GM12892 (cell line): ENCODE measurements around the gene FCHO1.

Experiments
- DNase-seq: peaks from one replicate; pipeline ENCODE4 v3.0.0; 2011; ENCODE audit not compliant: insufficient read length
- FAIRE-seq: peaks from 2 replicates; lab custom pipeline; 2011; peaks lifted over from hg19 to GRCh38; lab: Jason Lieb, UNC
- POLR2A ChIP-seq: IDR thresholded peaks from 2 replicates; pipeline ENCODE4 v1.6.1; 2011; ENCODE audit warnings: low read depth, low read length, control low read depth
- POLR2AphosphoS5 ChIP-seq: IDR thresholded peaks from 2 replicates; pipeline ENCODE4 v1.6.1; 2011; ENCODE audit warnings: low read depth, low read length, control low read depth
- TAF1 ChIP-seq: IDR thresholded peaks from 2 replicates; pipeline ENCODE4 v1.6.1; 2011; ENCODE audit warnings: low read depth, mild to moderate bottlenecking, control low read depth, low read length, borderline replicate concordance

Gene FCHO1

DNA sequence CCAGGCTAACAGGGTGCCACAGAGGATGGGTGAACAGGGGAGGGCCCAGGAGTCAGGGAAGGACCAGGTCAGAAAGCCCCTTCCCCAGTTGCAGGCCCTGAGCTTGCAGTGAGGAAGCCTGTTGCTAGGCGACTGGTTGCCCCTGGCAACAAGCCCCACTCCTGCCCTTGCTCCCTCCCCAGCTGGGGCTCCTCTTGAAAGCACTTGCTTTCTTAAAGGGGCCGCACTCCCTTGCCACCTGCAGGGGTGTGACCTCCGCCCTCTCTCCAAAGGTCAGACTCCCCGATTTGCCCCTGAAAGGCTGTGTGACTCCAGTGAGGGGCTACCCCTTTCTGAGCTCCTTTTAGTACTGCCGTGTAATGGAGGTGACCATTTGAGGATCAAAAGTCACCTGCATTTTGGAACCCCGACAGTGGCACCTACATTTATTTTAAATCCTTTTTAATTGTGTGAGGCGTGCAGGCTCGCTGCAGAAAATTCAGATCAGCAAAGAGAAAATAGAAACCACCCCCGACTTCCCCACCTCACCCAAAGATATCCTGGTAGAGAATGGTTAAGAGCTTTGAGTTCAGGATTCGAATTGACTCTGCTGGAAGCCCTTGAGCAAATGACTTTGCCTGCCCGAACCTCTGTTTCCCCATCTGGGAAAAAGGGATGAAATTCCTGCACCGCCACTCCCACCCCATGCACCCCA, 4.8 kb downstream of the FCHO1 start:
- peak; percentile 74 for DNase-seq
- TF ChIP-seq TAF1: no peak
- TF ChIP-seq POLR2AphosphoS5: no peak
- TF ChIP-seq POLR2A: no peak

GRCh38 chr19:17757125-17757524, 5.8 kb downstream of the FCHO1 start:
- DNase-seq: no peak
- no peak for FAIRE-seq
- TF ChIP-seq POLR2AphosphoS5: no peak
- TF ChIP-seq POLR2A: no peak
- TF ChIP-seq TAF1: no peak

More for the DNA sequence above, 4.8 kb downstream of the FCHO1 start:
- FAIRE-seq: peak; percentile 94

- DNase-seq (no peak), FAIRE-seq (no peak)
- TF ChIP-seq TAF1 (no peak), POLR2AphosphoS5 (no peak)
Observed at GRCh38 chr19:17758515-17758914, 7.2 kb downstream of the FCHO1 start.

GRCh38 chr19:17761148-17761547, 9.9 kb downstream of the FCHO1 start:
- no peak for DNase-seq
- TF ChIP-seq TAF1: no peak
- TF ChIP-seq POLR2A: no peak
- no peak for TF ChIP-seq POLR2AphosphoS5
- peak; percentile 9 for FAIRE-seq

- DNase-seq: no peak
- FAIRE-seq: no peak
- TF ChIP-seq POLR2AphosphoS5 (no peak), TAF1 (no peak), POLR2A (no peak)
Observed at GRCh38 chr19:17762505-17763229, 11.4 kb downstream of the FCHO1 start.

DNA sequence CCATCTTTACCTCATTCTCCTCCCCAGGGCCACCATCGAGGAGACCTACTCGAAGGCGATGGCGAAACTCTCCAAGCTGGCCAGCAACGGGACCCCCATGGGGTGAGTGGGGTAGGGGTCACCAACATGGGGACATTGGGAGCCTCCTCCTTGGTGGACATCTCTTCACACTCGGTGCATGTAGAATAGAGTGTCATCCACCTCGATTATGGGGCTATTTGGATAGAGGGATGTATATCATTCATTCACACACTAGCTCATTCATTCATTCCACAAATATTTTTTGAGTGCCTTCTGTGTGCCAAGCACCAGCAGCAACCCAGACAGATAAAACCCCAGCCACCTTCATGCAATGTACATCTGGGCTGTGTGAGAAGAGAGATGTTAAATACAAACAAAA, 13.1 kb downstream of the FCHO1 start:
- TF ChIP-seq POLR2A (no peak), TAF1 (no peak)
- FAIRE-seq: no peak
- DNase-seq: no peak

- no peak for FAIRE-seq
- no peak for DNase-seq
- TF ChIP-seq POLR2AphosphoS5 (no peak), TAF1 (no peak), POLR2A (no peak)
Observed at GRCh38 chr19:17765069-17765618, 13.9 kb downstream of the FCHO1 start.

DNA sequence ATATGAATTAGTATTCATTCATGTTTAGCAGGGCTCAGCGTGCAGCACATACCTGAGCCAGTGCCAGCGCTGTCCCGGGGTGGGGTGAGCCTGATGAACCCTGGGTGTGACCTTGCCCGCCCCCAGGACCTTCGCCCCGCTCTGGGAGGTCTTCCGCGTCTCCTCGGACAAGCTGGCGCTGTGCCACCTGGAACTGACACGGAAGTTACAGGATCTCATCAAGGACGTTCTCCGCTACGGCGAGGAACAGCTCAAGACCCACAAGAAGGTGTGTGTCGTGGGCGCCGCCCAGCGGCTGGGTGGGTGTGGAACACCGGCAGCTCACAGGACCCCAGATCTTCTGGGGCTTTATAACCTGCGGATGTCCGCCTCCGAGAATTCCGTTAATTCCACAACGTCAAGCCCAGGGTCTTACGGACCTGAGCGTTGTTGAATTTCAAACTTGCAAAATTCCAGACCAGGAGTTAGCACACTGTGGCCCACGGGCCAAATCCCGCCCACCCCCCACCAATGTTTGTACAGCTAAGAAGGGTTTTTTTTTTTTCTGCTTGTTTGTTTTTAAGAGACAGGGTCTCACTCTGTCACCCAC, 15.4 kb downstream of the FCHO1 start:
- DNase-seq (no peak), FAIRE-seq (peak; percentile 74)
- TF ChIP-seq POLR2AphosphoS5 (no peak), POLR2A (no peak), TAF1 (no peak)

DNA sequence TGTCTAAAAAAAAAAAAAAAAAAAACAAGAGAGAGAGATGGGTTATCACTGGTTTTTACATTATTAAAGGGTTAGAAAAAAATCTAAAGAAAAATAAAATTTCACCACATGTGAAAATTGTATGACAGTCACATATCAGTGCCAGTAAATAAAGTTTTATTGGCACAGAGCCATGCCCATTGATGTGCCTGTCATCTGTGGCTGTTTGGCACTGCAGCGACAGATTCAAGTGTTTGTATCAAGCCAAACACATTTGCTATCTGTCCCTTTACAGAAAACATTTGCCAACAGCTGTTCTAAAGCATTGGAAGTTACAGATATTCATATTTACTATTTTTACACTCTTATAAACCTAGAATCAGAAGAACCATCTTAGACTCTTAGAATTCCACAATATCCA, 16.3 kb downstream of the FCHO1 start:
- DNase-seq: no peak
- TF ChIP-seq POLR2AphosphoS5 (no peak), POLR2A (no peak), TAF1 (no peak)
- no peak for FAIRE-seq

DNA sequence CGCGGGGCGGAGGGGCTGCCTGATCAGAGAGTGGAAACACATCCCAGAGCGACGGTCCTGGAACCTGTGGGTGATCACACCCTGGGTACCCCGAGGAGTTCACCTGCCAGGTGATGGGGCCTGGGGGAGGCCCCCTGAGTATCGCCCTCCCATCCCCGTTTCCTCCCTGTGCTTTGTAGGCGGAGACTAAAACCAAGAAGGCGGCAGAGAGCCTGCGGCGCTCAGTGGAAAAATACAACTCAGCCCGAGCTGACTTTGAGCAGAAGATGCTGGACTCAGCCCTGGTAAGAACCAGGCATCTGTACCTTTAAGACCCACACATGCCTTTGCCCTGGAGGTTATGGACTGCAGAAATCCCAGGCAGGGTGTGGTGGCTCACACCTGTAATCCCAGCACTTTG, 19.3 kb downstream of the FCHO1 start:
- DNase-seq: no peak
- TF ChIP-seq TAF1 (no peak), POLR2AphosphoS5 (no peak), POLR2A (no peak)
- FAIRE-seq: no peak

- TF ChIP-seq POLR2AphosphoS5 (no peak), TAF1 (no peak), POLR2A (no peak)
Observed at GRCh38 chr19:17772172-17772571, 20.9 kb downstream of the FCHO1 start.

More at GRCh38 chr19:17772172-17772571, 20.9 kb downstream of the FCHO1 start:
- no peak for DNase-seq
- no peak for FAIRE-seq
